Dermis microvascular lymphatic vessel endothelial cell (primary cell): ENCODE data around the gene TP63. TPM values are rescaled to one million over a fixed set of nuclear protein-coding genes. Genes with fewer than 3 reads are reported as not detected.

Source experiments
- DNase-seq, 2 donors: peaks; one replicate each; pipeline versions ENCODE4 v3.0.0 to v3.0.0-alpha.2; 2010; ENCODE audit warnings: low read depth in 2 of 2
- total RNA-seq: library from RNA; depleted of rRNA; stranded (reverse); fragments of >200 nt; gene quantifications from 2 replicates; pipeline ENCODE4 v1.2.1, GENCODE V29; 2014

The TP63 gene
- total RNA-seq, 1 donor from 2014 or later = under 0.01 TPM

DNA sequence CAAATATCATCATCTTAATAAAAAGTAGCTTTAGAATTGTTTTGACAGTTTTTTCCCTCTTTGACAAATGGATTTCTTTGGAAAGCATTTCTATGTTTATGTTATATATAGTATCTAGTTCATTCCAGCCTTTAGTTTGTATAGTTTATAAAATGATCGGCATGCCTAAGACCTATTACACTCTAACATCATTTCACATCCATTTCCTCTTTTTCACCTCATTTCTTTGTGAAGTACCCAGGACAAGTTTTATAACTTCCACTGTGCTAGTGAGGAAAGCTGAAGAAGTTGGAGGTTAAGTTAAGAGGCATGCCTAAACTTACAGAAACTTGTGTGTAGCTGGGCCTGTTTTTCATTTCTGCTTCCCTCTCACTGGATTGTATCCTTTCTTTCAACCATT lies 178.4 kb downstream of the TP63 start:
- DNase-seq = no peak

DNA sequence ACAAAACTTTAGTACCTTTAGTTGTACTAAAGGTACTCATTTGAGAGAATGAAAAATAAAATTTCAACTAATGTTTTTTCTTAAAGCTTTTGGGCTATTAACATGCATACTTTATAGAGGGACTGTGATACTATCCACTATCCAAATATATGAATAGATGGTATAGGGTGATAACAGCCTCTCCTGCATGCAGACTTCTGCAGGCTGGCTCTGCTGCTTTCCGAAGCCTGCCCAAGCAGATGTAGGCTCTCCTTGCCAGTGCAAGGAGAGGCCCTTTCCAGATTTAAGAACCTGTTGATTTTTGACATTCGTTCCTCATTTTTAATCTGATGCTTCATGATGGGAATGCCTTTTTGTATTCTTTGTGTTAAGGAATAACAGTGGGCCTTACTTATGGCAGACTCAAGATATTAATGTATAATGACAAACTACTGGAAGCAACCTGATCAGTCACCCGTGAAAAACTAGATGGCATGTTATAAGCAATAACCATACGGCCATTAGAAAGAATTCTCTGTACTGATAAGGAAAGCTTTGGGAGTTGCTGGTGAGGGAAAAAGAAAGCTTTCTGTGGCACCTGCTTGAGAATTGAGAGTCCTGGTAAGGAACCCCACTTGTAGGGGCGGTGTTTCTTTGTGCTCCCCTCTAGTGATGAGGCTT lies 181.7 kb downstream of the TP63 start:
- no peak for DNase-seq

DNA sequence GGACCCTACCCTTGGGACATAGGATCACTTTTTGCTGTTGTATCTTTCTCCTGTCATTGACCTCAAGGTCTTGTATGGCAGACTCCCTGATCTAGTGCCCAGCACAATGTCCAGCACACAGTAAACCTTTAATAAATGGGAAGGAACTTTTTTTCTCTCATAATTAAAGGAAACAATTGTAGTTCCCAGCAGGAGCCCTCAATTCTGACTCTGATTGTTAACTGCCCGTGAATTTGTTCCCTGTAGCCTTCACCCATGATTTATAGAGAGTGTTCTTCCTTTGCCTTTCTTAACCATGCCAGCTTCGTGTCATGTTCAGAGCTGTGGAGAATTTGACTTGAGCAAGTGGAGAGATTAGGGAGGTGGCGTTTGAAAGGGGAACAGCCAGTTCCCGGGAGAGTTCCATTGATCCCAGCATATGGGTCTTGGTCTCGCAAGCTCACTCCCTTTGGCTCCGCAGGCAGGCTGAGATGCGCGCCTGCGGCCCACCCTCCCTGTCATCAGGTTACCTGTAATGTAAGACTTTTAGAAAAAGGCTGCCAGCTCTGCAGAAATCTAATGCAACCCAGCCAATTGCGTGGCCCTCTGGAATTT lies 182.6 kb downstream of the TP63 start:
- no peak for DNase-seq

DNA sequence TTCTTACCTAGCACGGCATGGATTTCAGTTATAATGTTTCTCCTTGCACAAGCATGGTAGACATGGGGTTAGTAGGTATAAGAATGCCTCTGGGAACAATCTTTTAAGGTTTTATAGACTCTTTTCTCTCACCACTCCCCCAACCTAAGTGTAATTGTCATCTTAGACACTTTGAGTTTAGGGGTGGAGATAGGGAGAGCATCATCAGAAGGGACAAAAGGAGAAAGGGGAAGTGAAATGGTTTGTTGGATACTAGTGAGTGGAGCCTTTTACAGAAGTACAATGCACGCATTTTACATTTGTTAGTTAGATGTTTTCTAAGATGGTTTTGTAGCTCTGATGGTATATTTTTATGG lies 189.2 kb downstream of the TP63 start:
- DNase-seq = no peak

DNA sequence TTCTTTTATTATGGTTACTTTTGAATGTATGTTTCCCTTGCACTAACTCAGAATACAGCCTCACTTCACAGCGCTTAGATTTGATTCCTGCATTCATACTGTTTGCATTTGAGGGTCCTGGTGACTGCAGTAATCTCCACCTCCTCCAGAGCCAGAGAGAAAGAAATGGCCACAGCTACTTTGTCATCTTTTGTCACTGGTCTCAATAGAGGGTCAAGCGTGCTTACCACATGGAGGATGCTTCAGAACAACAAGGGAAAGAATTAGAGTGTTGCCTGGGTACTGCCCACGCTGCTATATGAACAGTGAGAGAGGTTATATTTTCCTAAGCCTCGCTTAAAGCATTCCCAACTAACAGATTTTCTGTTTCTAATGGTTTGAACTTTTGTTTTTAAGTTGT lies 190.1 kb downstream of the TP63 start:
- no peak for DNase-seq

DNA sequence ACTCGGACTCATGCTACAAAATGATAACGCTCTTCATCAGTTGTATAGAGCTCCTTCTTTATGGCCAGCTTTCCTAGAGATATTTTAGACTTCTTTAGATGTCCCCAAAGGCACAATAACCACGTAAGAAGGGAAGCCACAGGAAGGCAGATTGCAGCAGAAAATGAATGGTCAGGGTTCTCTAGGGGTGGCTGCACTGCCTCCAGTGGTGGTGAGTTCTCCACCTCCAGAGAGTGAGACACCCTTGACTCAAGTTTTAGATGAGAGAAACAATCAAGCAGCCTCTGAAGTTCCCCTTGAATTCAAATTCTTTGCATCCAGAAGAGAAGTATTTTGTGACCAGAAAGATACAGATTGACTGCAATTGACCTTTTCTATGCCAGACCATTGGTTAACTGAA lies 191.5 kb downstream of the TP63 start:
- DNase-seq = no peak

DNA sequence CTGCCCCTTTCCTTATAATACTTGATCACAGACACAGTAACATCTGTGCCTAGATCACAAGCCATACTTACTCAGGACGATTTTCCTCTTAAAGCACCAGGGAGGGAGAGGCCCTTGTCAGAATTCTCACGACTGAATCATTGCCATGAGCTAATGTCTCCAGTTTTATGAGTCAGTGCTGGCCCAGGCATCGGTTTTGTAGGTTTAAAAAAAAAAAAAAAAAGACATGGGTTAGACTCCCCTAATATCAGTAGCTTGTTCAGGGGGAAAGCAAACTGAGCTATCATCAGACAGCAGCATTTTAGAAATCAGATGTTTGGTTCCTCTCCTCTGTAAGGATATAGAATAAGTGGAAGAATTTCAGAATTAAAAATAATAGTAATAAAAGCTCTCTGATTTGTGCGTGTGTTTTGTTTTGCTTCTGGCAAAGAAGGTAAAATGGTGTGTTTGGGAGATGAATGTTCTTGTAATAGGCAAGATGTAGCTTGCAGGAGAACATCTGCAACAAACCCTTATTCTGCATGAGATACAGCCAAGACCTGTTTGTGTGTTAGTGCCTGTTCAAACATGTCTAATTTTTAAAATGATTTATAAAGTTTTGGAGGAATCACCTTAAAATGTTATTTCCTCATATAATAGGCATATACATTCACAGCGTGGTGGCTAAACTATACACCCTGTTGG lies 193.6 kb downstream of the TP63 start:
- peak in 1 of 2 donors; percentile 59 for DNase-seq

DNA sequence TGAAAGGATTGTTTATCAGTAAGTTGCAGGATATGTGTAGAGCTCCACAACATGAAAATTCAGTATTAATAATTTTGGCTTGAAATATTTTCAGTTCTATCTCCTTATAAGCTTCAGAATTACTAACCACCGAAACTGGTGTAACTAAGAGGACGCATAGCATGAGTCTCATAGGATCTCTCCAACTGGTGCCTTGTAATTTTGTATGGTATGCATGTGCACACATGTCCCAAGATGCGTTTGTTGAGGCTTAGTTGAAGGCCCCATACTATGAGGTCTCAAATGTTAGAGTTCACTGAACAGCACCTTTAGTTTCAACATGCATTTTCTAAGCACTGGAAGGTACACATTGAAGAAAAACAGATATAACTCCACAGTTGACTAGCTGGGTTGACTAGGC lies 195.4 kb downstream of the TP63 start:
- no peak for DNase-seq

DNA sequence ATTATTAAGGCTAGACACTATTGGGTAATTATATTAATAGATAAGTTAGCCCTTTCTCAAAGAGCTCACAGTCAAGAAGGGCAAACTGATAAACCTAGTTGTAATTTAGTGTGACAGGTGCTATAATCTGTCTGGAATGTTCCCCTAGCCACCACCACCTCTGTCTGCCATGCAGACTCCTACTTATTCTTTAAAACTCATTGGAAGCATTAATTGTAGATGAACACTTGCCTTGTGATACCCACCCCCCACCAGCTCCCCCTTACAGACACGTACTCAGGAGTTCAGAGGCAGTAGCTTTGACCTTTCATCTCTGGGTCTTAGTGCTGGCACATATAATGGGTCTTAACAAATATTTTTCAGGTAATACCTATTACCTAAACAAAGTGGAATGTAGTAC lies 195.9 kb downstream of the TP63 start:
- DNase-seq = no peak

DNA sequence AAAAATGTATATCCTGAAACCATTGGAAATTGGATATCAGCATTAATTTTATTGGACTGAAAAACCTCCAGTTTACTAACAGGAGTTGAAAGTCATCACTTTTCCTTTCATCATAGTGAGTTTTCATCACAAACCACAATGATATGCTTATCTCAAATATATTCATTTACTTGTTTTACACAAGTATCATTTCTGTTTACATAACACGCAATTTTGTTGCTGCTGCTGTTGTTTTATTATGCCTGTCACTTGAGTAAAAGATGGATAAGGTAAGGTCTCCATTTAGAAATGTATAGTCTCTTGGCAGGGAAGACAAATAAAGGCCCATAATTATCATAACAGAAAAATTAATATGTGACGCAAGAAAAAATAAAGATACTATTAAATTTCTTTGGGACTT lies 199.2 kb downstream of the TP63 start:
- no peak for DNase-seq

DNA sequence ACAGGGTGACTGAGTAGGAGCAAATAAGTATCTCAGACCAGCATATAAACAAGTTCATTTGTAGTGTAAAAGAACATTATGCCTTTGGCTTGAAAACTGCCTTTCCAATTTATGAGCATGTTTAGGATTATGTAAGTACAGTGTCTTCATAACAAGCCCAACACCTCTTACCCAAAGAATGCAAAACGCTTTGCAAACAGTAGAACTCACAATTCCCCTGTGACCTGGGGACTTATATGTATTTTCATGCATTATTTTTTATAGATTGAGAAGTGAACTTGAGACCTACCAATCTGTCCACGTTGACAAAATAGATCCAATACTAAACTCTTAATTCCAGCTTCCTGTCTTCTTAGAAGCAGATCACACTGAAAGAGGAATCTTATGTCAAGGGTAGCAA lies 202.1 kb downstream of the TP63 start:
- no peak for DNase-seq

DNA sequence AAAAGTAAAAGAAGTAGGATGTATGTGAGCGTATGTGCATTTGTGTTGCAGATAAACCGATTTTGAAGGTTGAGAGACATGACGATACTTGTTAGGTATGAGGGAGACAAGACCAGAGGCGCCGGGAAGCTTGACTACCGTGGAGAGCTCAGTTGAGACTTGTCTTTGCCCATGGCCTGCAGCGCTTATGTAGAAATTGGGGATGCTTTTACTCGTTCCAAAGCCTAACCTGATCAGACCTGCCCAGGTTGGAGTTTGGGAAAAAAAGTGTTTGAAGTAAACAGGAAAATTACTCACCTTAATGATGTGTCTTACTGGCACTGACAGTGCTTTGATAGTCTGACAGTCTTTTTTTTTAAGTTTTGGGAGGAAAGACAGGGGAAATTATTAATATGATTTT lies 202.8 kb downstream of the TP63 start:
- no peak for DNase-seq

DNA sequence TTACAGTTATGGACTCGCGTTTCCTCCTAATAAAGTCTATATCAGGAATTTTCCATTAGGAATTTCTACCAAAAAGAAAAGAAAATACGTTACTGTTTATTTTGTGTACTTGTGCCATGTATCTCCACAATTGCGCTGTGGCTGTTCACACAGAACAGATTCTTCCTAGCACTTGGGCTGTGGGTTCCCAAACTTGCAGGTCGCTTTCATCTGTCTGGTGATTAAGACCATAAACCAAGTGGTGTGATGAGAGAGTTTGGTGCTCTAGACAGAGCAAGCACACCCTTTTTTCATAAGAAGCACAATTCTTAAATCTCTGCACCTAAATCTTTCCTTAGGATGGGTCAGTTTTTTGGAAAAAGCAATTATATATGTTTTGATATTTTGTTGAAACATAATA lies 203.3 kb downstream of the TP63 start:
- no peak for DNase-seq

DNA sequence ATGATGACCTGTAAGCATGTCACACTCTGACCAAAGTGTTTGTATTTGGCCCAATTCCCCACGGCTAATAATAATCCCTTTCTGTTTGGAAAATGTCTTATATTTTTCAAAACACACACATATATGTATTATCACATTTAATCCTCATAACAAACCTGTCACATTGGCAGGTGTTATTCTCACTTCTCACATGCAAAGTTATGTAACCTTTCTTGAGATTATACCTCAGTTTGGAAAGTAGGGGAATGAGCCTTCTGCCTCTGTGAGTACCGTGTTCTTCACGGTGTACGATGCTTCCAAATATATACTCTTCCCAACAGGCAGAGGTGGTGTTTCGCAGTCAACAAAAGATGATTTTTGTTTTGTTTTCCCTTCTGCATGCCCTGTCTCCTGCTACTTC lies 205.6 kb downstream of the TP63 start:
- DNase-seq = no peak

DNA sequence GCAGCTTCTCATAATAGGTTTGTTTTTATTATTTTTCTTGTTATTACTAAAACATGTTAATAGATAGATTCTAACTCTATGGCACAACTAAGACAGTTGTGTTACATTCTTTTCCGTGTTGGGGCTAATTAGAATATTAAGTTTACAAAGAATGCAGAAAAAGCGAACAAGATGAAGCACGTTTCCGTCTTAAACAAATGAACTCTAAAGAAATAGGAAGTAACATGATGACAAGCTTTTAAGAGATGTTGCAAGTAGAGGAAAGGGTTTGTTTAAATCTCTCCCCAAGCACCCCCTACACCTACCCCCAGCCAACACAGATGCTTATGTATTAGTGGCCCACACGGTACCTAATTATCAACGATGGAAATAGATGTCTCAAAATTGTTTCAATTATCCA lies 207.1 kb downstream of the TP63 start:
- DNase-seq = no peak

DNA sequence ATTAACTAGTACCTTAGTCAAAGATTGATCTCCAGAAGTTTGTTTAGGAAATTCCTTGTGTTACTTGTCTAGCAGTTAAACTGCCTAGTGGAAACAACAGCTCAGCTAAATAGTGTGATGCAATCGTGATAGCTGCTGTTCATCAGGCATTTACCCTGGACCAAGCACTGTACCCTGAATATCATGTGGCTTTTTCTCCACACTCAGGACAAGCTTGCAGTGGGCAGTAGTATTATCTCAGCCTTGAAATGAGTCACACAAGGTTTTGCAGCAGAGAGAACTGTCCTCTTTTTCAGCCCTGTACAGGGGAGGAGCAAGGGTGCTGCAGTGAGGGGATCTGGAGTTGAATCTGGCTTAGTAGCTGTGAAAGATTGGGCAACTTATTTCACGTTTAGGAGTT lies 208.4 kb downstream of the TP63 start:
- no peak for DNase-seq

DNA sequence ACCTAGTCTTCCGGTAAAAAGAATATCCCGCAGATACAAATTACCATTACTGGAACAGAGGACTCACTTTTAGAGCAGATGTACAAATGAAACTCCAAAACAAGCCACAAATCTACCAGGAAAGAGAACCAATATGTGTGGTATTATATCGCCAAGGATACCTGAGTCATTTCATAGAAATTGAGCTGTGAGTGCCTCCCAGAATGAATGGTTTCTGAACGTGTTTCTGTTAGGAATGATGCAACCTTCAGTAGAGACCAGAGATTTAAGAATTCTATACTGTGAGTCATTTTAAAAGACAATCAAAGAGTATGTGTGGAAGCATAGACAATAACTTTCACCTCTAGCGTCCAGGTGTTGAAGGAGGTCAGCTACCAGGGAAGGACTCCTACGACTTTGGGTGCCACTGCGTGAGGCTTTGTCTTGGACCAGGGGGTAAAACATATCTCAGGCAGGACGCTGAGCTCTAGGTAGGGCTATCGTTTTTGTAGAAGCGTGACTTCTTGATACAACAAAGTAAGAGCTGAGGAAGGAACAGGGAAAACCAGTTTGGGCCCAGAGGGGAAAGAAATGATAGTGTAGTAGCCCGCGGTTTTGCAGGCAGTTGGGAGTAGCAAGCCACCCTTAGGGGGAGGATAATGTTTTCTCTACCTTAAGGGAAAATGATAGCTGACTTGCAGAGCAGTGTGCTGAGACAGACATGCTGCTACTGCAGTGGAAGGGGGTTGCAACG lies 210.4 kb downstream of the TP63 start:
- DNase-seq = no peak

DNA sequence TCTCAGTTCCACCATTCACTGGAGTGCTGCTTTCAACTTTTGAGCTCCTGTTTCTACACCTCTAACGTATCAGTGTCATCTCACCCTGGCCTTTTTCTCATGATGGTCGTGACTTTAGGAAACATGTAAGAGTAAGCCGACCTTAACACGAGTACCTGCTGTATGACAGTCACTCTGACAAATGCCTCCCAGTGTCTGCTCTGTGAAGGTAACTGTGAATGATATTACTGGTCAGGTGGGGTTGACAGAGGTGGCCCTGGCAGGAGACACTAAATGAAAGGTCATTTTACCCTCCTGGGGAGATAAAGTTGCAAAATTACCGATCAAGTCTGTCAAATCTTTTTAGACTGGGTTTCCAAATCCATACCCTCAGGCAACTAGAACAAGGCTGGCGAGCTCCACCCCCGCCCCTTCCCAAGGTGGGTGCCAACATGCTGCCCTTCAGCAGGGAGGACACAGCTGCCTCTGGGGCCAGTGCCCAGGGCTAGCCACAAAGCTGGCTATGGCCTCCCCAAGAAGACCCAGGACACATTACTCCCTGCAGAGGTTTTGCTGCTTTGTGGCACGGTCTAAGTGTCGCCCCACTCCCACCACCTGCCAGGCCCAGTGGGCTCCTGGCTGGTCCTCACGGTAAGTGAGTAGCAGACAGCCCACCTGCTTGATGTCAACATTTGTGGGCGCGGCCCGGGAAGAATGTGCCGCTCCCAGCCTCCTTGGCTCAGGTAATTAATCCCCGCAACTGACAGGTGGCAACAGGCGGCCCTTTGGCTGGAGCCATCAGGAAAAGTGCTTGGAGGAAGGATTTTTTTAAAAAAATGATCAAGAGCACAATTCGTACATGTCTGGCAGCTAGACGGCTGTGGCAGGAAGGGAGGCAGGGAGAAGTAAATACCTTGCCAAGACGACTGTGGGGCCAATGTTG lies 211.8 kb downstream of the TP63 start:
- no peak for DNase-seq

DNA sequence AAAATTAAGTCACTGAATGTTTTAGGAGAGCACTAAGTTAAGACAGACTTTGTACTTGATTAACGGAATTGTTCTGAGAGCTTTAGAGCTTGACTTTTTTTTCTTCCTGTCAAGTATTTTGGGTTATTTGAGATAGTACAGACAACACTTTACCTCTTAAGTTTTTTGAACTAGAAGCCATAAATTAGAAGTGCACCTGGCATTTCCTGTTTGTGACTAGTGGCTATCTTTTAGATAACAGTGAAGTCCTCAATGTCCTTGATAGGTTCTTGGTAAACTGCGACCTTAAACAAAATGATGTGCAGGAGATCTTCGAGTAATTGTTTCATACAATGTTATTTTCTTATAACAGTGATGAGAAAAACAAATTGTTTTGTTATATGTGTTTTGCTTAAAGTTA lies 213.9 kb downstream of the TP63 start:
- DNase-seq = no peak

DNA sequence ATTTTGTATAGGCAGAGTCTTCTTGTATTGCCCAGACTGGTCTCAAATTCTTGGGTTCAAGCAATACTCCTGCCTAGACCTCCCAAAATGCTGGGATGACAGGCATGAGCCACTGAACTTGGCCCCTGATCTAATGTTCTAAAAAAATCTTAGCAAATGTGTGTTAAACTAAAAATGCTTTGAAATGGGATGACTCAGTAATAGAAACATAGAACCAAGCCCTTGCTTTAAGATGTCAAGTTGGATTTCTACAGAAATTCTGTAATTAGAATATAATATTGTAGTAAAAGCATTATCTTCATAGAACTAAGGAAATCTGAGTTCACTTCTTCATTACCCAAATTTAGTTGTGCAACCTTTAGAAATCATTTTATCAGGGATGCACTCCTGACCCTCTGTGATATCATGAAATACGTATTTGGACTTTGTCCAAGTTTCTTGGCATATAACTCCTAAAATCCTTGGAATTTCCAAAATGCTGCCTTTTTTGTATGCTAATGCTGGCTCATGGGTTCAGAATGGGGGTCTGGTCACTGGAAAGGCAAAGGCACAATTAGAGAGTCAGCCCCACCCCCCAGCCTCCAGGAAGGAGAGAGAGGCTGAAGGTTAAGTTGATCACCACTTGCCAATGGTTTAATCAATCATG lies 217.3 kb downstream of the TP63 start:
- DNase-seq = no peak

DNA sequence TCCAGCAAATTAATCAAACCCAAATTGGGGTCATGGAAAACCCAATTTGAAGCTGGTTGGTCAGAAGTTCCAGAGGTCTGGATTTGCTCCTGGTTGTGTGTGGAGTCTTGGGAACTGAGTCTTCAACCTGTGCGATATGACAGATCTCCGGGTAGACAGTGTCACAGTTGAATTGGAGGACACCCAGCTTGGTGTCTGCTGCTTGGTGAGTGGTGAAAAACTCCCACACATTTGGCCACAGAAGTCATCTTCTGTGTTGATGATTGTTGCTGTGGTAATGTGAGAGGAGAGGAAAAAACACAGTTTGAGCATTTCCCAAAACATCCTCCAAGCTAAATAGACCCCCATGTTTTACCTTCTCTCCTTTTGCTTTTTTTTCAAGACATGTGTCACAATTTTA lies 218.1 kb downstream of the TP63 start:
- DNase-seq = no peak
